Measurements from ENCODE around the gene MMP11. TPM values are rescaled to one million over a fixed set of nuclear protein-coding genes. Genes with fewer than 3 reads are reported as not detected.

Gene MMP11
- total and polyA plus RNA-seq, 2 of the 13 experiments (the other 11 are each of a cell fraction or from before 2014, with no cell fraction given): 8.9 to 28.6 TPM

- Histone ChIP-seq H2AFZ (ENCODE audit: low read length) (no peak overlapping the region), H3K4me3 (replicated peaks in 1 of 3; ENCODE audit: insufficient read depth in 1 of 3, low read depth in 2 of 3, low read length in 3 of 3) (no peak overlapping the region), H3K9ac (ENCODE audit: insufficient read depth, low read depth, low read length) (no peak overlapping the region), H3K27ac (ENCODE audit: extremely low read length, insufficient read depth, low read length) (no peak overlapping the region), H3K9me3 (ENCODE audit: low read length) (no peaks in the 10 kb centered on the region), H3K79me2 (ENCODE audit: insufficient read depth, low read length) (peaks cover 1% of the 10 kb centered on the region), H3K27me3 (ENCODE audit: control insufficient read depth in 1 of 2, insufficient read depth in 2 of 2, low read length in 2 of 2) (no peaks in the 10 kb centered on the region), H3K4me1 (ENCODE audit: insufficient read depth, low read length) (no peaks in the 10 kb centered on the region), H3K36me3 (replicated peaks in 1 of 2; ENCODE audit: control insufficient read depth in 1 of 2, insufficient read depth in 2 of 2, low read length in 2 of 2) (peaks cover 11 to 28% of the 10 kb centered on the region in 2 experiments; a peak in 3 of 5 replicates), H3K4me2 (ENCODE audit: low read depth, low read length) (no peak overlapping the region), H4K20me1 (ENCODE audit: insufficient read depth, low read length) (no peaks in the 10 kb centered on the region)
- in situ Hi-C loops (cut with HindIII; ENCODE audit: extremely low pct_ligation_motif_present, low pct_unique_long_range_greater_than_20kb) (no loop called here), intact Hi-C loops (cut with micrococcal nuclease; ENCODE audit: unreplicated experiment) (no loop called here)
- WGBS (ENCODE audit: low lambda C conversion rate): 100% methylated on average over 2 of the region's 2 CpGs
- no TSS peak for BruUV-seq (replicated peaks)
- FAIRE-seq (no peak), DNase-seq (ENCODE audit: low spot score) (no peak), ATAC-seq (no peak)
- ChIA-PET POLR2A (no interaction called here), CTCF (ENCODE audit: low intra/inter-chr PET ratio, low total read pairs) (no interaction called here)
- TF ChIP-seq, protein P1, sequence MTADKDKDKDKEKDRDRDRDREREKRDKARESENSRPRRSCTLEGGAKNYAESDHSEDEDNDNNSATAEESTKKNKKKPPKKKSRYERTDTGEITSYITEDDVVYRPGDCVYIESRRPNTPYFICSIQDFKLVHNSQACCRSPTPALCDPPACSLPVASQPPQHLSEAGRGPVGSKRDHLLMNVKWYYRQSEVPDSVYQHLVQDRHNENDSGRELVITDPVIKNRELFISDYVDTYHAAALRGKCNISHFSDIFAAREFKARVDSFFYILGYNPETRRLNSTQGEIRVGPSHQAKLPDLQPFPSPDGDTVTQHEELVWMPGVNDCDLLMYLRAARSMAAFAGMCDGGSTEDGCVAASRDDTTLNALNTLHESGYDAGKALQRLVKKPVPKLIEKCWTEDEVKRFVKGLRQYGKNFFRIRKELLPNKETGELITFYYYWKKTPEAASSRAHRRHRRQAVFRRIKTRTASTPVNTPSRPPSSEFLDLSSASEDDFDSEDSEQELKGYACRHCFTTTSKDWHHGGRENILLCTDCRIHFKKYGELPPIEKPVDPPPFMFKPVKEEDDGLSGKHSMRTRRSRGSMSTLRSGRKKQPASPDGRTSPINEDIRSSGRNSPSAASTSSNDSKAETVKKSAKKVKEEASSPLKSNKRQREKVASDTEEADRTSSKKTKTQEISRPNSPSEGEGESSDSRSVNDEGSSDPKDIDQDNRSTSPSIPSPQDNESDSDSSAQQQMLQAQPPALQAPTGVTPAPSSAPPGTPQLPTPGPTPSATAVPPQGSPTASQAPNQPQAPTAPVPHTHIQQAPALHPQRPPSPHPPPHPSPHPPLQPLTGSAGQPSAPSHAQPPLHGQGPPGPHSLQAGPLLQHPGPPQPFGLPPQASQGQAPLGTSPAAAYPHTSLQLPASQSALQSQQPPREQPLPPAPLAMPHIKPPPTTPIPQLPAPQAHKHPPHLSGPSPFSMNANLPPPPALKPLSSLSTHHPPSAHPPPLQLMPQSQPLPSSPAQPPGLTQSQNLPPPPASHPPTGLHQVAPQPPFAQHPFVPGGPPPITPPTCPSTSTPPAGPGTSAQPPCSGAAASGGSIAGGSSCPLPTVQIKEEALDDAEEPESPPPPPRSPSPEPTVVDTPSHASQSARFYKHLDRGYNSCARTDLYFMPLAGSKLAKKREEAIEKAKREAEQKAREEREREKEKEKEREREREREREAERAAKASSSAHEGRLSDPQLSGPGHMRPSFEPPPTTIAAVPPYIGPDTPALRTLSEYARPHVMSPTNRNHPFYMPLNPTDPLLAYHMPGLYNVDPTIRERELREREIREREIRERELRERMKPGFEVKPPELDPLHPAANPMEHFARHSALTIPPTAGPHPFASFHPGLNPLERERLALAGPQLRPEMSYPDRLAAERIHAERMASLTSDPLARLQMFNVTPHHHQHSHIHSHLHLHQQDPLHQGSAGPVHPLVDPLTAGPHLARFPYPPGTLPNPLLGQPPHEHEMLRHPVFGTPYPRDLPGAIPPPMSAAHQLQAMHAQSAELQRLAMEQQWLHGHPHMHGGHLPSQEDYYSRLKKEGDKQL (CRISPR knock-in tag; IDR thresholded peaks at IDR 0.05; ENCODE audit: low read depth): no peak
- no peak for TF ChIP-seq TSC22D2 (CRISPR knock-in tag; IDR thresholded peaks at IDR 0.05; ENCODE audit: borderline replicate concordance)
- no peak for TF ChIP-seq ZNF841 (CRISPR knock-in tag; IDR thresholded peaks at IDR 0.05; ENCODE audit: borderline replicate concordance)
- no peak for TF ChIP-seq ZNF547 (CRISPR knock-in tag; IDR thresholded peaks at IDR 0.05)
- no peak for TF ChIP-seq ZNF670 (CRISPR knock-in tag; IDR thresholded peaks at IDR 0.05; ENCODE audit: borderline replicate concordance)
- TF ChIP-seq POLR2G (IDR thresholded peaks at IDR 0.05; ENCODE audit: low read depth, low read length): no peak
- no peak for TF ChIP-seq IRX3 (CRISPR knock-in tag; IDR thresholded peaks at IDR 0.05; ENCODE audit: borderline replicate concordance, low read depth)
- TF ChIP-seq FOXK1 (CRISPR knock-in tag; IDR thresholded peaks at IDR 0.05; ENCODE audit: borderline replicate concordance, low read depth): no peak
- TF ChIP-seq MAX (IDR thresholded peaks at IDR 0.05): no peak
- TF ChIP-seq ZNF318 (CRISPR knock-in tag; IDR thresholded peaks at IDR 0.05): no peak
- TF ChIP-seq ZNF121 (CRISPR knock-in tag; IDR thresholded peaks at IDR 0.05): no peak
Observed at GRCh38 chr22:23743303-23743705, 29.3 kb upstream of the MMP11 start.
